ENCODE results near the gene DYNC1I2.

GRCh38 chr2:171703574-171704347, 16.5 kb downstream of the DYNC1I2 start:
- TF ChIP-seq TARDBP (IDR thresholded peaks at IDR 0.05) (no peak), LEF1 (IDR thresholded peaks at IDR 0.05; ENCODE audit: borderline replicate concordance) (no peak), BHLHE40 (IDR thresholded peaks at IDR 0.05; ENCODE audit: borderline replicate concordance) (no peak), L3MBTL2 (conservative IDR thresholded peaks at IDR 0.05) (no peak), ARNT (IDR thresholded peaks at IDR 0.05) (no peak), SP1 (IDR thresholded peaks at IDR 0.05) (no peak), HDGF (IDR thresholded peaks at IDR 0.05; ENCODE audit: borderline replicate concordance) (no peak), SUZ12 (IDR thresholded peaks at IDR 0.05) (no peak), PKNOX1 (IDR thresholded peaks at IDR 0.05) (no peak), ELF4 (IDR thresholded peaks at IDR 0.05) (no peak), FOXA1 (IDR thresholded peaks at IDR 0.05) (no peak), ZNF384 (IDR thresholded peaks at IDR 0.05) (no peak), FOXK2 (IDR thresholded peaks at IDR 0.05) (no peak), FOXM1 (IDR thresholded peaks at IDR 0.05; ENCODE audit: borderline replicate concordance) (no peak)

All from HEK293T (cell line).